ENCODE results near the gene DAPK1. TPM values are rescaled to one million over a fixed set of nuclear protein-coding genes. Genes with fewer than 3 reads are reported as not detected.

DAPK1 gene
- polyA plus RNA-seq, 1 donor, result 24.9 TPM

DNA sequence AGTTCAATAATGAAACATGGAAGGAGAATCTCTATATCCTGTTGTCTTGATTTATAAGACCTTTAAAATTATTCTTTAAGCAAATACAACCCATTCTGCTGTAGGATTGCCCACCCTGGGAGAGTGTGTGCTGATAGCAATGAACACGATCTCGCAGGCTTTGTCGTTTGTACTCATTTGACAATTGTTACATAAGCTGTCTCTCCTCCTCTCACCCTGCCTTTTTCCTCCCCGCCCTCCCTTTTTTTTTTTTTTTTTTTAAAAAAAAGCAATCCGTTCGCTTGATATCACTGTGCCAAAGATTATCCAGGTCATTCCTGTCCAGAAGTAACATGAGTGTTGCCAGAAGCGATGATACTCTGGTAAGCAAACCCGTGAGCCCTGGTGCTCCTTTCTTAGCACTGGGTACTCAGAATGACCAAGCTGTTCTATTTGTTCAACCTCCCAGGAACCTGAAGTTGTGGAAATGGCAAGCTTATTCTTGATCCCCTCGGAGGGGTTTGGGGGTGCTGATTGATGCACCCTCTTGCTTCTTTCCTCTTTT is 145.5 kb downstream of the DAPK1 start:
- Histone ChIP-seq H3K4me3 (ENCODE audit: low read length) (no peak overlapping the region), H3K9me3 (ENCODE audit: control insufficient read depth, low read depth, low read length) (no peaks in the 10 kb centered on the region), H3K36me3 (ENCODE audit: control insufficient read depth, insufficient read depth, low read length) (peaks cover 21% of the 10 kb centered on the region), H3K27ac (ENCODE audit: low read length) (no peak overlapping the region), H3K27me3 (ENCODE audit: control insufficient read depth, insufficient read depth, low read length) (no peaks in the 10 kb centered on the region), H3K4me1 (ENCODE audit: control insufficient read depth, insufficient read depth, low read length) (no peaks in the 10 kb centered on the region)
- no peak for DNase-seq
- no CpG with 5 or more reads among the region's 9 CpGs for WGBS (ENCODE audit: insufficient coverage, low lambda C conversion rate)

DNA sequence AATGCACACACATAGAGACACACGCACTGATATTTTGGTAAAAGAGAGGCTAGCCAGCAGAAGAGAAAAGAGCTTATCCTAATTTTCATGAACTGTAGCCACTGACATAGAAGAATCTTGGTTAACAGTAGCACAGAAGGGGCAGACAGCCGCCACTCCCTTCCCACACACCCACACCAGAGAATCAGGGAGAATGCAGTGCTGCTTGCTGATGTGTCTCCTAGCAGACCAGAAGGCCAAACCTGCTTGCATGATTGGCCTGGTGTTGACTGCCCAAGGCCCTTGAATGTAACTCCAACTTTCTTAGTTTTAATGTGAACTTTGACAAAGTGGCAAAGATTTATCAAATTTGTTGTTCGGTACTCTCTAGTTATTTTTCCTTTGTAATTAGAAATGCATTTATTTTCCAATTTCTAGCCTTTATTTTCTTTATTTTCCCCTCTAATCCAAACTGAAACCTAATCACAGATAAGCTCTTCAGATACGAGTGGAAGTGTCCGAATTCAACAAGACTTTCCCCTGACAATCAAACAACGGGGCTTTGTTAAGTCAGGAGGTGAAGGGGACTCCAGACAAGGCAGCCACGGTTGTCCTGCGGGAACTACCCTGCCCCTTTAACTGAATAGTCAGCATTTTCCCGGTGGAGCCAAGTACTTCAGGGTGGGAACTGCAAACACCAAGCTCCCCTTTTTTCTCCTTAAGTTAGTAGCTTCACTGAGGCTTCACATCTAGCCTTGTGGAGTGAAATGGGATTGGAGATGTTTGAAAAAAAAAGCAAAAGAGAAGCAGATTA is 146.3 kb downstream of the DAPK1 start:
- H3K27me3 ChIP-seq (ENCODE audit: control insufficient read depth, insufficient read depth, low read length), result no peaks in the 10 kb centered on the region

DNA sequence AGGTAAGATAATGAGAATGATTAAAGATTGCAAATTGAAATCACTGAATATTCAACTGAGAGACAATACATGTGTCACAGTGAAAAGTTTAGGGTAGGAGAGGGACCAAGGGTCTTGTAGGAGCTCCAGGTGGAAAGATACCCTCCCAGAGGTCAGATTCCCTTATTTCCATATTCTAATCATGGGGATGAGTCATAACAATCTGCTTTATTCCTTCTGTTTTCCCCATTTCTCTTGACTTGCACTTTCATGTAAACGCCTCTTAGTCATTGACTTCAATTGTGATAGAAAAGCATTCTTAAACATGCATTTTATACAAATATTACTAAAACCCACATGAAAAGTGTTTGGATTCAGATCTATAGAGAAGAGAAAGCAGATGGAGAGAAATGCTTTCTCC is 147.0 kb downstream of the DAPK1 start:
- H3K4me3 ChIP-seq (ENCODE audit: low read length), result no peak overlapping the region
- DNase-seq, result no peak
- no peak overlapping the region for H3K27ac ChIP-seq (ENCODE audit: low read length)
- no peaks in the 10 kb centered on the region for H3K27me3 ChIP-seq (ENCODE audit: control insufficient read depth, insufficient read depth, low read length)
- 80% methylated on average over 1 of the region's 1 CpG for WGBS (ENCODE audit: insufficient coverage, low lambda C conversion rate)
- no peaks in the 10 kb centered on the region for H3K9me3 ChIP-seq (ENCODE audit: control insufficient read depth, low read depth, low read length)
- H3K36me3 ChIP-seq (ENCODE audit: control insufficient read depth, insufficient read depth, low read length), result peaks cover 27% of the 10 kb centered on the region
- H3K4me1 ChIP-seq (ENCODE audit: control insufficient read depth, insufficient read depth, low read length), result no peaks in the 10 kb centered on the region

More for the DNA sequence above, 146.3 kb downstream of the DAPK1 start:
- Histone ChIP-seq H3K4me3 (ENCODE audit: low read length) (no peak overlapping the region), H3K36me3 (ENCODE audit: control insufficient read depth, insufficient read depth, low read length) (peaks cover 21% of the 10 kb centered on the region), H3K4me1 (ENCODE audit: control insufficient read depth, insufficient read depth, low read length) (no peaks in the 10 kb centered on the region), H3K27ac (ENCODE audit: low read length) (no peak overlapping the region), H3K9me3 (ENCODE audit: control insufficient read depth, low read depth, low read length) (no peaks in the 10 kb centered on the region)
- DNase-seq, result no peak
- WGBS (ENCODE audit: insufficient coverage, low lambda C conversion rate), result 94% methylated on average over 2 of the region's 9 CpGs

- Histone ChIP-seq H3K36me3 (ENCODE audit: control insufficient read depth, insufficient read depth, low read length) (peaks cover 31% of the 10 kb centered on the region), H3K4me3 (ENCODE audit: low read length) (no peak overlapping the region), H3K27ac (ENCODE audit: low read length) (no peak overlapping the region), H3K9me3 (ENCODE audit: control insufficient read depth, low read depth, low read length) (no peaks in the 10 kb centered on the region), H3K27me3 (ENCODE audit: control insufficient read depth, insufficient read depth, low read length) (no peaks in the 10 kb centered on the region), H3K4me1 (ENCODE audit: control insufficient read depth, insufficient read depth, low read length) (no peaks in the 10 kb centered on the region)
- WGBS (ENCODE audit: insufficient coverage, low lambda C conversion rate), result 100% methylated on average over 2 of the region's 3 CpGs
- no peak for DNase-seq
These were observed 148.9 kb downstream of the DAPK1 start for GRCh38 chr9:87646546-87646945.

DNA sequence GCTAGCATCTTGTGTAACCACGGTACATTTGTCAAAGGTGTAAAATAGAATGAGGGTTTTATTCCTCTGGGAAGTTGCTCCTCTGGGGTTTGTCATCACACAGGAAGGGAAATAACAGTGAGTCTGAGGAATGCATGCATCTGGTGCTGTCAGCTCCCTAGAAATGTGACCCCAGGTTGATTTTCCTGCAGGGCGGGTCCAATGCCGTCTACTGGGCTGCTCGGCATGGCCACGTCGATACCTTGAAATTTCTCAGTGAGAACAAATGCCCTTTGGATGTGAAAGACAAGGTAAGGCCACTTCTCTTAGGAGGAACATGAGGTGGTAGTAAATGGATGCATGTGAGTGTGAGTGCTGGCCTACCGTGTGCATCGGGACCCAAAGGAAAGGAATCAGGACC is 149.4 kb downstream of the DAPK1 start:
- Histone ChIP-seq H3K36me3 (ENCODE audit: control insufficient read depth, insufficient read depth, low read length) (peaks cover 32% of the 10 kb centered on the region), H3K4me1 (ENCODE audit: control insufficient read depth, insufficient read depth, low read length) (no peaks in the 10 kb centered on the region), H3K27ac (ENCODE audit: low read length) (no peak overlapping the region), H3K9me3 (ENCODE audit: control insufficient read depth, low read depth, low read length) (no peaks in the 10 kb centered on the region), H3K4me3 (ENCODE audit: low read length) (no peak overlapping the region), H3K27me3 (ENCODE audit: control insufficient read depth, insufficient read depth, low read length) (no peaks in the 10 kb centered on the region)
- DNase-seq, result no peak
- no CpG with 5 or more reads among the region's 8 CpGs for WGBS (ENCODE audit: insufficient coverage, low lambda C conversion rate)

DNA sequence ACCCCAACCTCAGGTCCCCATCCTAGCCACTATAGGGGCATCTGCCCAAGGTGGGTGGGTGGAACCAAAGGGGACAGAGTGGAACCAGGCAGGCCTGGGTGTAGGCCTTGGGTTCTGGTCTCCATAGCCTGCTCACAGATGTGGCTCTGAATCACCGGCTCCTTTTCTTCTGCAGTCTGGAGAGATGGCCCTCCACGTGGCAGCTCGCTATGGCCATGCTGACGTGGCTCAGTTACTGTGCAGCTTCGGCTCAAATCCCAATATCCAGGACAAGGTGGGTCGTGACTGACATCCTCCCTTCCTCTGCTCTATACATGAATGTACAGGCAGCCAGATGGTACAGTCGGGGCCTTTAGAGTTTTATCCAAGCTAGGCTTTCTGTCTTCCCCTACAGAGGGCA is 150.9 kb downstream of the DAPK1 start:
- WGBS (ENCODE audit: insufficient coverage, low lambda C conversion rate), result no CpG with 5 or more reads among the region's 7 CpGs
- Histone ChIP-seq H3K36me3 (ENCODE audit: control insufficient read depth, insufficient read depth, low read length) (peaks cover 28% of the 10 kb centered on the region), H3K4me1 (ENCODE audit: control insufficient read depth, insufficient read depth, low read length) (no peaks in the 10 kb centered on the region), H3K4me3 (ENCODE audit: low read length) (no peak overlapping the region), H3K27me3 (ENCODE audit: control insufficient read depth, insufficient read depth, low read length) (no peaks in the 10 kb centered on the region), H3K27ac (ENCODE audit: low read length) (no peak overlapping the region), H3K9me3 (ENCODE audit: control insufficient read depth, low read depth, low read length) (no peaks in the 10 kb centered on the region)
- DNase-seq, result no peak

GRCh38 chr9:87650611-87651295 is 153.1 kb downstream of the DAPK1 start:
- no peak overlapping the region for H3K27ac ChIP-seq (ENCODE audit: low read length)
- no peaks in the 10 kb centered on the region for H3K4me1 ChIP-seq (ENCODE audit: control insufficient read depth, insufficient read depth, low read length)
- H3K4me3 ChIP-seq (ENCODE audit: low read length), result no peak overlapping the region
- no peak for DNase-seq
- H3K27me3 ChIP-seq (ENCODE audit: control insufficient read depth, insufficient read depth, low read length), result no peaks in the 10 kb centered on the region
- no peaks in the 10 kb centered on the region for H3K9me3 ChIP-seq (ENCODE audit: control insufficient read depth, low read depth, low read length)
- no CpG with 5 or more reads among the region's 8 CpGs for WGBS (ENCODE audit: insufficient coverage, low lambda C conversion rate)
- H3K36me3 ChIP-seq (ENCODE audit: control insufficient read depth, insufficient read depth, low read length), result peaks cover 25% of the 10 kb centered on the region

DNA sequence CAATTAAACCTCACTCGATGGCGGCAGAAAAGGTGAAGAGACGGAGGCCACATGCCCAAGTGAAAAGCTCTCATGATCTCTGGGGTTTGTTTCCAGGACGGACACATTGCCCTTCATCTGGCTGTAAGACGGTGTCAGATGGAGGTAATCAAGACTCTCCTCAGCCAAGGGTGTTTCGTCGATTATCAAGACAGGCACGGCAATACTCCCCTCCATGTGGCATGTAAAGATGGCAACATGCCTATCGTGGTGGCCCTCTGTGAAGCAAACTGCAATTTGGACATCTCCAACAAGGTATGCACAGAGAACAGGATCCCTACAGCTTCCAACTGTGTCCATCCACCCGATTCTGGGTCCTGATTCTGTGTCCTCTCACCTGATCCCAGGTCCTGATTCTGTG is 153.8 kb downstream of the DAPK1 start:
- no CpG with 5 or more reads among the region's 10 CpGs for WGBS (ENCODE audit: insufficient coverage, low lambda C conversion rate)
- no peak overlapping the region for H3K27ac ChIP-seq (ENCODE audit: low read length)
- H3K4me3 ChIP-seq (ENCODE audit: low read length), result no peak overlapping the region
- DNase-seq, result no peak
- peaks cover 19% of the 10 kb centered on the region for H3K36me3 ChIP-seq (ENCODE audit: control insufficient read depth, insufficient read depth, low read length)
- no peaks in the 10 kb centered on the region for H3K4me1 ChIP-seq (ENCODE audit: control insufficient read depth, insufficient read depth, low read length)
- H3K27me3 ChIP-seq (ENCODE audit: control insufficient read depth, insufficient read depth, low read length), result no peaks in the 10 kb centered on the region
- no peaks in the 10 kb centered on the region for H3K9me3 ChIP-seq (ENCODE audit: control insufficient read depth, low read depth, low read length)

DNA sequence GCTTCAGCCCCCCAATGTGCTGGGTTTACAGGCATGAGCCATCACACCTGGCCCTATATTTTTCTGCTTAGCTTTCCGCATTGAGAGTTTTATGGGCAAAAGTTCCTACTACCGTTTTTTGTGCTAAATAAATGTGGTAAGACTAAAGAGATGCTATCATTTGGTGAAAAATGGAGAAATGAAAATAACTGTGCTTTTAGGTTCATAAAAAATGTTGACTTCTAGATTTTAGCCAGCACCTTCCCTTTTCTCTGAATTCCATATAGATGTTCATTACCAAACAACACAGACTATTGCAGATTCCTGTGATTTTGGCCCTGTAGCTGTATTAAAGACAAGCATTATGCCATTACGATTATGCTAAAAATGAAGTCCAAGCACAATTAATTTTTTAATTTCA is 156.3 kb downstream of the DAPK1 start:
- peaks cover 5% of the 10 kb centered on the region for H3K4me1 ChIP-seq (ENCODE audit: control insufficient read depth, insufficient read depth, low read length)
- WGBS (ENCODE audit: insufficient coverage, low lambda C conversion rate), result 89% methylated on average over 3 of the region's 3 CpGs
- no peak overlapping the region for H3K4me3 ChIP-seq (ENCODE audit: low read length)
- no peaks in the 10 kb centered on the region for H3K27me3 ChIP-seq (ENCODE audit: control insufficient read depth, insufficient read depth, low read length)
- H3K36me3 ChIP-seq (ENCODE audit: control insufficient read depth, insufficient read depth, low read length), result peaks cover 26% of the 10 kb centered on the region
- DNase-seq, result no peak
- no peaks in the 10 kb centered on the region for H3K9me3 ChIP-seq (ENCODE audit: control insufficient read depth, low read depth, low read length)
- H3K27ac ChIP-seq (ENCODE audit: low read length), result no peak overlapping the region

DNA sequence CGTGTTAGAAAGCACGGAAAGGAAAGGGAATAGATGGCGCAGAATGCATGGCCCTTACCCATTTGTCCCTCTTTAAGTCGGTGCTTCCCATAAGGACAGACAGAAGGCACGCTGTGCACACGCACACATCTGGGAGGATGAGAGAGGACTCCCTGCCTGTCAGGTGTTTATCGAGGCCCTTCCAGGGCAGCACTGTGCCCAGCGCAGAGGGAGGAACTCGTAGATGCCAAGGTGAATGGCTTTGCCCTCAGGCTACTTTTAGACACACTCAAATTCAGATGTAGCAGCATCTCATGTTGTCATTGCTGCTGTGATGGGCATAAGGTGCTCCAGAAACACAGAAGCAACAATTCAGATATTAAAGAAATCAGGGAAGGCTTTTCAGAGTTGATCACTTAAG is 158.1 kb downstream of the DAPK1 start:
- Histone ChIP-seq H3K36me3 (ENCODE audit: control insufficient read depth, insufficient read depth, low read length) (peaks cover 13% of the 10 kb centered on the region), H3K4me1 (ENCODE audit: control insufficient read depth, insufficient read depth, low read length) (peaks cover 5% of the 10 kb centered on the region), H3K4me3 (ENCODE audit: low read length) (no peak overlapping the region), H3K9me3 (ENCODE audit: control insufficient read depth, low read depth, low read length) (peaks cover 8% of the 10 kb centered on the region), H3K27ac (ENCODE audit: low read length) (no peak overlapping the region), H3K27me3 (ENCODE audit: control insufficient read depth, insufficient read depth, low read length) (no peaks in the 10 kb centered on the region)
- WGBS (ENCODE audit: insufficient coverage, low lambda C conversion rate), result 100% methylated on average over 1 of the region's 9 CpGs
- DNase-seq, result no peak

All from large intestine (tissue), 3 donors.